ENCODE measurements around the gene PRKCH. TPM values are rescaled to one million over a fixed set of nuclear protein-coding genes. Genes with fewer than 3 reads are reported as not detected.

PRKCH gene
- total RNA-seq, 2 donors from 2014 or later, result 7.2 to 8.6 TPM

- 50% methylated on average over 2 of the region's 2 CpGs; no CpG with 5 or more reads in 1 of the 2 experiments for WGBS, 2 experiments (ENCODE audit: insufficient coverage in 1 of 2, insufficient read length in 1 of 2)
These were observed 187.1 kb downstream of the PRKCH start for GRCh38 chr14:61508526-61508925.

GRCh38 chr14:61510736-61511557 is 189.6 kb downstream of the PRKCH start:
- no peak overlapping the region for H3K27ac Mint-ChIP-seq
- H3K27ac ChIP-seq (ENCODE audit: low read depth, low read length), result no peak overlapping the region
- H3K27me3 ChIP-seq (ENCODE audit: control insufficient read depth, insufficient read depth, low read length, poor library complexity, severe bottlenecking), result no peaks in the 10 kb centered on the region

More at GRCh38 chr14:61508526-61508925, 187.1 kb downstream of the PRKCH start:
- no peak overlapping the region for H3K4me3 ChIP-seq (ENCODE audit: low read length)
- Mint-ChIP-seq H3K4me3 (no peak overlapping the region), H3K36me3 (ENCODE audit: low read depth) (no peaks in the 10 kb centered on the region), H3K4me1 (peaks cover 2% of the 10 kb centered on the region), H3K9me3 (no peaks in the 10 kb centered on the region), H3K27me3 (ENCODE audit: insufficient read depth) (no peaks in the 10 kb centered on the region), H3K27ac (no peak overlapping the region)
- H3K27me3 ChIP-seq (ENCODE audit: control insufficient read depth, insufficient read depth, low read length, poor library complexity, severe bottlenecking), result no peaks in the 10 kb centered on the region
- H3K4me1 ChIP-seq (ENCODE audit: control insufficient read depth, insufficient read depth, low read length), result no peaks in the 10 kb centered on the region
- no peaks in the 10 kb centered on the region for H3K36me3 ChIP-seq (ENCODE audit: control insufficient read depth, insufficient read depth, low read length)
- H3K9ac ChIP-seq (ENCODE audit: extremely low read depth, low read length, poor library complexity, severe bottlenecking), result no peak overlapping the region
- H3K27ac ChIP-seq (ENCODE audit: low read depth, low read length), result no peak overlapping the region
- no peak for TF ChIP-seq CTCF (conservative IDR thresholded peaks at IDR 0.05)
- DNase-seq, result peak; percentile 16
- no peaks in the 10 kb centered on the region for H3K9me3 ChIP-seq (ENCODE audit: control insufficient read depth, low read length)

GRCh38 chr14:61511558-61511948 is 190.2 kb downstream of the PRKCH start:
- no peak for TF ChIP-seq CTCF (conservative IDR thresholded peaks at IDR 0.05)
- H3K4me1 ChIP-seq (ENCODE audit: control insufficient read depth, insufficient read depth, low read length), result no peaks in the 10 kb centered on the region
- no peak overlapping the region for H3K9ac ChIP-seq (ENCODE audit: extremely low read depth, low read length, poor library complexity, severe bottlenecking)
- peak; percentile 38 for DNase-seq
- H3K4me3 Mint-ChIP-seq, result no peak overlapping the region
- no peaks in the 10 kb centered on the region for H3K36me3 Mint-ChIP-seq (ENCODE audit: low read depth)
- WGBS, 2 experiments (ENCODE audit: insufficient coverage in 1 of 2, insufficient read length in 1 of 2), result 74 to 77% methylated on average over 5 to 6 of the region's 6 CpGs
- H3K4me1 Mint-ChIP-seq, result peaks cover under 1% of the 10 kb centered on the region
- H3K9me3 Mint-ChIP-seq, result no peaks in the 10 kb centered on the region
- H3K27ac Mint-ChIP-seq, result no peak overlapping the region
- H3K27me3 ChIP-seq (ENCODE audit: control insufficient read depth, insufficient read depth, low read length, poor library complexity, severe bottlenecking), result no peaks in the 10 kb centered on the region
- H3K27me3 Mint-ChIP-seq (ENCODE audit: insufficient read depth), result no peaks in the 10 kb centered on the region
- no peak overlapping the region for H3K4me3 ChIP-seq (ENCODE audit: low read length)
- no peak overlapping the region for H3K27ac ChIP-seq (ENCODE audit: low read depth, low read length)
- no peaks in the 10 kb centered on the region for H3K9me3 ChIP-seq (ENCODE audit: control insufficient read depth, low read length)
- no peaks in the 10 kb centered on the region for H3K36me3 ChIP-seq (ENCODE audit: control insufficient read depth, insufficient read depth, low read length)

More at GRCh38 chr14:61510736-61511557, 189.6 kb downstream of the PRKCH start:
- Mint-ChIP-seq H3K36me3 (ENCODE audit: low read depth) (no peaks in the 10 kb centered on the region), H3K4me1 (no peaks in the 10 kb centered on the region), H3K4me3 (no peak overlapping the region), H3K27me3 (ENCODE audit: insufficient read depth) (no peaks in the 10 kb centered on the region), H3K9me3 (no peaks in the 10 kb centered on the region)
- TF ChIP-seq CTCF (conservative IDR thresholded peaks at IDR 0.05), result no peak
- Histone ChIP-seq H3K36me3 (ENCODE audit: control insufficient read depth, insufficient read depth, low read length) (no peaks in the 10 kb centered on the region), H3K9ac (ENCODE audit: extremely low read depth, low read length, poor library complexity, severe bottlenecking) (no peak overlapping the region), H3K9me3 (ENCODE audit: control insufficient read depth, low read length) (no peaks in the 10 kb centered on the region), H3K4me1 (ENCODE audit: control insufficient read depth, insufficient read depth, low read length) (no peaks in the 10 kb centered on the region), H3K4me3 (ENCODE audit: low read length) (no peak overlapping the region)
- DNase-seq, result no peak
- WGBS, 2 experiments (ENCODE audit: insufficient coverage in 1 of 2, insufficient read length in 1 of 2), result 87 to 90% methylated on average over 5 to 6 of the region's 6 CpGs

Measured in endodermal cell (in vitro differentiated cells).